ENCODE measurements around the gene AHDC1.

- TF ChIP-seq, protein P1, sequence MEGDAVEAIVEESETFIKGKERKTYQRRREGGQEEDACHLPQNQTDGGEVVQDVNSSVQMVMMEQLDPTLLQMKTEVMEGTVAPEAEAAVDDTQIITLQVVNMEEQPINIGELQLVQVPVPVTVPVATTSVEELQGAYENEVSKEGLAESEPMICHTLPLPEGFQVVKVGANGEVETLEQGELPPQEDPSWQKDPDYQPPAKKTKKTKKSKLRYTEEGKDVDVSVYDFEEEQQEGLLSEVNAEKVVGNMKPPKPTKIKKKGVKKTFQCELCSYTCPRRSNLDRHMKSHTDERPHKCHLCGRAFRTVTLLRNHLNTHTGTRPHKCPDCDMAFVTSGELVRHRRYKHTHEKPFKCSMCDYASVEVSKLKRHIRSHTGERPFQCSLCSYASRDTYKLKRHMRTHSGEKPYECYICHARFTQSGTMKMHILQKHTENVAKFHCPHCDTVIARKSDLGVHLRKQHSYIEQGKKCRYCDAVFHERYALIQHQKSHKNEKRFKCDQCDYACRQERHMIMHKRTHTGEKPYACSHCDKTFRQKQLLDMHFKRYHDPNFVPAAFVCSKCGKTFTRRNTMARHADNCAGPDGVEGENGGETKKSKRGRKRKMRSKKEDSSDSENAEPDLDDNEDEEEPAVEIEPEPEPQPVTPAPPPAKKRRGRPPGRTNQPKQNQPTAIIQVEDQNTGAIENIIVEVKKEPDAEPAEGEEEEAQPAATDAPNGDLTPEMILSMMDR (IDR thresholded peaks at IDR 0.05; ENCODE audit: borderline replicate concordance, extremely low read depth, low read length, poor library complexity, severe bottlenecking): peak; percentile 26
- TF ChIP-seq EZH2 (IDR thresholded peaks at IDR 0.05; ENCODE audit: borderline replicate concordance, low read depth, low read length, severe bottlenecking): no peak
These were observed 95.8 kb downstream of the AHDC1 start for GRCh38 chr1:27507960-27508665.
